Vagina (tissue), 2 donors: ENCODE results near the gene MTA1. TPM values are rescaled to one million over a fixed set of nuclear protein-coding genes. Genes with fewer than 3 reads are reported as not detected.

Experiments used
- DNase-seq, 2 donors: peaks; one replicate each; pipeline ENCODE4 v3.0.0-alpha.2; 2017; ENCODE audit errors: extremely low spot score in 2 of 2
- H3K27ac ChIP-seq: fragments of 200-600 bp; sonication (generic); one replicate; pipeline ENCODE4 v1.5.1; 2019
- H3K27me3 ChIP-seq: fragments of 200-600 bp; sonication (generic); one replicate; pipeline ENCODE4 v1.5.1; 2019
- H3K36me3 ChIP-seq, 2 donors: fragments of 200-600 bp; sonication (generic); one replicate each; pipeline ENCODE4 v1.5.1; 2017 to 2019
- H3K4me1 ChIP-seq: fragments of 200-600 bp; sonication (generic); one replicate; pipeline ENCODE4 v1.5.1; 2019
- H3K4me3 ChIP-seq, 2 donors: fragments of 200-600 bp; sonication (generic); 1 replicate in 1 of 2; 2 replicates in 1 of 2; pipeline ENCODE4 v1.5.1; 2016 to 2019
- H3K9me3 ChIP-seq: fragments of 200-600 bp; sonication (generic); one replicate; pipeline ENCODE4 v1.5.1; 2019
- POLR2A ChIP-seq, 2 donors: fragments of 450-650 bp; IDR thresholded peaks; one replicate each; pipeline ENCODE4 v1.6.1; 2017; ENCODE audit warnings: antibody characterized with exemption in 2 of 2, mild to moderate bottlenecking in 2 of 2, moderate library complexity in 2 of 2
- POLR2AphosphoS5 ChIP-seq, 2 donors: sonication (generic); formaldehyde crosslinking; IDR thresholded peaks; one replicate each; pipeline ENCODE4 v1.9.0; 2017; ENCODE audit warnings: antibody characterized with exemption in 2 of 2, mild to moderate bottlenecking in 2 of 2, low read depth in 1 of 2; ENCODE audit not compliant: insufficient read depth in 1 of 2
- intact Hi-C: fragments of 100-400 bp; cut with DNase I; formaldehyde crosslinking; loops from one replicate; pipeline ENCODE4 v1.15.1; 2023
- total RNA-seq: library from RNA; depleted of rRNA; stranded (reverse); fragments of >200 nt; gene quantifications from one replicate; pipeline ENCODE4 v1.2.3, GENCODE V29; 2016
- TF ChIP-seq, protein P1 (sequence below), 3 experiments: fragments of 450-650 bp in 2 of 3; fragments of 200-600 bp in 1 of 3; sonication (generic) in 1 of 3; IDR thresholded peaks; one replicate each; pipeline ENCODE4 v1.5.1; 2017 to 2019; ENCODE audit warnings: antibody characterized with exemption in 3 of 3, mild to moderate bottlenecking in 2 of 3, moderate library complexity in 2 of 3

MTA1 gene
- total RNA-seq, 1 donor from 2014 or later: 82.7 TPM

DNA sequence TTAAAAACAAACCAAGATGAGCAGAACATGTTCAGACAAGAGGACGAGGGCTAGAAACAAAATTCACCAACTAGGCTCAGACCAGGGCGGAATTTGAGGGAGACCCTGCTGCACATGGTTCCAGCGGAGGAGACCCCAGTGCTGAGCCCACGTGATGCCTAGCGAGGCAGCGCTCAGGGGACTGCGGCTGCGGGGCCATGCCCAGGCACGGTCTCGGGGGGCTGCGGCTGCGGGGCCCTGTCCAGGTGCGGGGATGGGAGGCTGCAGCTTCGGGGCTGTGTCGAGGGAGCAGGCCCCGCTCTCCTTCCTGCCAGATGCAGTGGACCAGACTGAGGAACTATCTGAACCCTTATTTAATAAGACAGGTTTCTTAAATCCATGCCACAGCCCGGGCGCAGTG lies 42.3 kb downstream of the MTA1 start:
- Histone ChIP-seq H3K9me3 (no peaks in the 10 kb centered on the region), H3K27me3 (no peaks in the 10 kb centered on the region), H3K4me3 (no peak overlapping the region), H3K4me1 (peaks cover 12% of the 10 kb centered on the region), H3K27ac (no peak overlapping the region), H3K36me3 (peaks cover 0 to 39% of the 10 kb centered on the region in 2 donors)
- intact Hi-C loops: no loop called here
- no peak for TF ChIP-seq POLR2A (IDR thresholded peaks at IDR 0.05)
- TF ChIP-seq, protein P1, sequence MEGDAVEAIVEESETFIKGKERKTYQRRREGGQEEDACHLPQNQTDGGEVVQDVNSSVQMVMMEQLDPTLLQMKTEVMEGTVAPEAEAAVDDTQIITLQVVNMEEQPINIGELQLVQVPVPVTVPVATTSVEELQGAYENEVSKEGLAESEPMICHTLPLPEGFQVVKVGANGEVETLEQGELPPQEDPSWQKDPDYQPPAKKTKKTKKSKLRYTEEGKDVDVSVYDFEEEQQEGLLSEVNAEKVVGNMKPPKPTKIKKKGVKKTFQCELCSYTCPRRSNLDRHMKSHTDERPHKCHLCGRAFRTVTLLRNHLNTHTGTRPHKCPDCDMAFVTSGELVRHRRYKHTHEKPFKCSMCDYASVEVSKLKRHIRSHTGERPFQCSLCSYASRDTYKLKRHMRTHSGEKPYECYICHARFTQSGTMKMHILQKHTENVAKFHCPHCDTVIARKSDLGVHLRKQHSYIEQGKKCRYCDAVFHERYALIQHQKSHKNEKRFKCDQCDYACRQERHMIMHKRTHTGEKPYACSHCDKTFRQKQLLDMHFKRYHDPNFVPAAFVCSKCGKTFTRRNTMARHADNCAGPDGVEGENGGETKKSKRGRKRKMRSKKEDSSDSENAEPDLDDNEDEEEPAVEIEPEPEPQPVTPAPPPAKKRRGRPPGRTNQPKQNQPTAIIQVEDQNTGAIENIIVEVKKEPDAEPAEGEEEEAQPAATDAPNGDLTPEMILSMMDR (IDR thresholded peaks at IDR 0.05): no peak
- DNase-seq: no peak

DNA sequence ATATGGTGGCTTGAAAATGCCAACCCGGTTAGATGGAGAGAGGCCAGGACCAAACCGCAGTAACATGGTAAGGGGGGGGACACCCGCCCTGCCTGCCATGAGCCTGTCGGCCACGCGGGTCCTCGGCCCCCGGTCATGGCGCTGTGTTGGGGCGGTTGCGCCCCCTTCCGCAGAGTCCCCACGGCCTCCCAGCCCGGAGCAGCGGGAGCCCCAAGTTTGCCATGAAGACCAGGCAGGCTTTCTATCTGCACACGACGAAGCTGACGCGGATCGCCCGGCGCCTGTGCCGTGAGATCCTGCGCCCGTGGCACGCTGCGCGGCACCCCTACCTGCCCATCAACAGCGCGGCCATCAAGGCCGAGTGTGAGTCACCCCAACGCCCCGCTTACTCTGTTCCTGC lies 44.9 kb downstream of the MTA1 start:
- intact Hi-C loops: no loop called here
- H3K27ac ChIP-seq: no peak overlapping the region
- H3K9me3 ChIP-seq: no peaks in the 10 kb centered on the region
- DNase-seq: no peak
- TF ChIP-seq, protein P1 (IDR thresholded peaks at IDR 0.05): no peak
- TF ChIP-seq POLR2AphosphoS5 (IDR thresholded peaks at IDR 0.05; ENCODE audit: insufficient read depth in 1 of 2, low read depth in 1 of 2): no peak
- no peak for TF ChIP-seq POLR2A (IDR thresholded peaks at IDR 0.05)
- H3K36me3 ChIP-seq: peaks cover 0 to 39% of the 10 kb centered on the region in 2 donors
- H3K27me3 ChIP-seq: no peaks in the 10 kb centered on the region
- H3K4me3 ChIP-seq: no peak overlapping the region
- peaks cover 34% of the 10 kb centered on the region for H3K4me1 ChIP-seq

GRCh38 chr14:105465209-105466031 lies 45.8 kb downstream of the MTA1 start:
- H3K27ac ChIP-seq: no peak overlapping the region
- TF ChIP-seq, protein P1 (IDR thresholded peaks at IDR 0.05): no peak
- TF ChIP-seq POLR2AphosphoS5 (IDR thresholded peaks at IDR 0.05; ENCODE audit: insufficient read depth in 1 of 2, low read depth in 1 of 2): no peak
- no peak for TF ChIP-seq POLR2A (IDR thresholded peaks at IDR 0.05)
- H3K36me3 ChIP-seq: peaks cover 0 to 43% of the 10 kb centered on the region in 2 donors
- no peaks in the 10 kb centered on the region for H3K9me3 ChIP-seq
- no peaks in the 10 kb centered on the region for H3K27me3 ChIP-seq
- intact Hi-C loops: no loop called here
- no peak overlapping the region for H3K4me3 ChIP-seq
- no peak for DNase-seq
- peaks cover 34% of the 10 kb centered on the region for H3K4me1 ChIP-seq

GRCh38 chr14:105466531-105467248 lies 47.1 kb downstream of the MTA1 start:
- Histone ChIP-seq H3K4me3 (no peak overlapping the region), H3K27me3 (no peaks in the 10 kb centered on the region), H3K4me1 (peaks cover 38% of the 10 kb centered on the region), H3K36me3 (peaks cover 0 to 35% of the 10 kb centered on the region in 2 donors), H3K9me3 (no peaks in the 10 kb centered on the region), H3K27ac (no peak overlapping the region)
- TF ChIP-seq, protein P1 (IDR thresholded peaks at IDR 0.05): no peak
- TF ChIP-seq POLR2A (IDR thresholded peaks at IDR 0.05) (no peak), POLR2AphosphoS5 (IDR thresholded peaks at IDR 0.05; ENCODE audit: insufficient read depth in 1 of 2, low read depth in 1 of 2) (no peak)
- intact Hi-C loops: no loop called here
- DNase-seq: no peak
